SK-N-SH treated with all-trans-retinoic acid at 6 μM for 48 hours (cell line): Measurements from ENCODE around the gene FAM216A.
A peak's percentile ranks its signal among the peaks of the same experiment; 100 is the strongest.

Experiments
- ATAC-seq: fragments of 200-7000 bp; cut with Tn5 transposase; 3 replicates; pipeline ENCODE4 v1.9.1; 2020; ENCODE audit warnings: mild to moderate bottlenecking, moderate library complexity
- ARNTL ChIP-seq: fragments of 450-650 bp; formaldehyde crosslinking; IDR thresholded peaks from 2 replicates; pipeline ENCODE4 v1.5.0; 2020; ENCODE audit warnings: low read depth, mild to moderate bottlenecking, moderate library complexity, borderline replicate concordance
- BACH2 ChIP-seq: fragments of 250-450 bp; sonication (Bioruptor Pico); IDR thresholded peaks from 2 replicates; pipeline ENCODE4 v1.9.0; 2021; ENCODE audit warnings: mild to moderate bottlenecking, borderline replicate concordance
- CREB5 ChIP-seq: fragments of 250-450 bp; sonication (Bioruptor Pico); IDR thresholded peaks from 2 replicates; pipeline ENCODE4 v1.5.1; 2020; ENCODE audit warnings: low read depth, mild to moderate bottlenecking, moderate library complexity
- CSDC2 ChIP-seq: fragments of 250-450 bp; sonication (Bioruptor Pico); IDR thresholded peaks from 2 replicates; pipeline ENCODE4 v1.5.0; 2020; ENCODE audit warnings: mild to moderate bottlenecking, moderate library complexity
- CSRNP3 ChIP-seq: fragments of 250-450 bp; sonication (Bioruptor Pico); IDR thresholded peaks from 2 replicates; pipeline ENCODE4 v1.5.1; 2021; ENCODE audit warnings: mild to moderate bottlenecking, moderate library complexity
- GLIS3 ChIP-seq: fragments of 250-450 bp; sonication (Bioruptor Pico); IDR thresholded peaks from 2 replicates; pipeline ENCODE4 v1.5.0; 2020; ENCODE audit warnings: mild to moderate bottlenecking, moderate library complexity
- ISL1 ChIP-seq: fragments of 250-450 bp; sonication (Bioruptor Pico); IDR thresholded peaks from 2 replicates; pipeline ENCODE4 v2.1.2; 2022; ENCODE audit warnings: mild to moderate bottlenecking, moderate library complexity
- OSR1 ChIP-seq: fragments of 250-450 bp; sonication (Bioruptor Pico); IDR thresholded peaks from 2 replicates; pipeline ENCODE4 v1.8.0; 2022; ENCODE audit warnings: moderate library complexity, mild to moderate bottlenecking, inconsistent platforms
- PATZ1 ChIP-seq: fragments of 250-450 bp; sonication (Bioruptor Pico); IDR thresholded peaks from 2 replicates; pipeline ENCODE4 v1.8.0; 2020; ENCODE audit warnings: mild to moderate bottlenecking, moderate library complexity, borderline replicate concordance
- POU6F1 ChIP-seq: fragments of 250-450 bp; sonication (Bioruptor Pico); IDR thresholded peaks from 2 replicates; pipeline ENCODE4 v1.8.0; 2021; ENCODE audit warnings: low read depth, mild to moderate bottlenecking, moderate library complexity, borderline replicate concordance
- PPARA ChIP-seq: fragments of 250-450 bp; sonication (Bioruptor Pico); IDR thresholded peaks from 2 replicates; pipeline ENCODE4 v1.5.0; 2020; ENCODE audit warnings: mild to moderate bottlenecking, borderline replicate concordance
- RARB ChIP-seq: fragments of 250-450 bp; sonication (Bioruptor Pico); IDR thresholded peaks from 2 replicates; pipeline ENCODE4 v1.8.0; 2021; ENCODE audit warnings: mild to moderate bottlenecking, moderate library complexity
- SNAI2 ChIP-seq: fragments of 250-450 bp; sonication (Bioruptor Pico); IDR thresholded peaks from 2 replicates; pipeline ENCODE4 v1.5.0; 2020; ENCODE audit warnings: mild to moderate bottlenecking, moderate library complexity
- TOX ChIP-seq: fragments of 250-450 bp; sonication (Bioruptor Pico); IDR thresholded peaks from 2 replicates; pipeline ENCODE4 v1.8.0; 2021; ENCODE audit warnings: mild to moderate bottlenecking, moderate library complexity, borderline replicate concordance
- TSHZ2 ChIP-seq: fragments of 250-450 bp; sonication (Bioruptor Pico); IDR thresholded peaks from 2 replicates; pipeline ENCODE4 v1.5.0; 2020; ENCODE audit warnings: mild to moderate bottlenecking, moderate library complexity
- ZC3H10 ChIP-seq: fragments of 250-450 bp; sonication (Bioruptor Pico); IDR thresholded peaks from 2 replicates; pipeline ENCODE4 v1.5.1; 2021; ENCODE audit warnings: mild to moderate bottlenecking, moderate library complexity
- ZFP3 ChIP-seq: fragments of 250-450 bp; sonication (Bioruptor Pico); IDR thresholded peaks from 2 replicates; pipeline ENCODE4 v1.5.0; 2020; ENCODE audit warnings: mild to moderate bottlenecking, moderate library complexity
- ZFP30 ChIP-seq: fragments of 450-650 bp; formaldehyde crosslinking; IDR thresholded peaks from 2 replicates; pipeline ENCODE4 v1.5.0; 2022; ENCODE audit warnings: mild to moderate bottlenecking, moderate library complexity
- ZNF565 ChIP-seq: fragments of 450-650 bp; formaldehyde crosslinking; conservative IDR thresholded peaks from 2 replicates; pipeline ENCODE4 v1.5.0; 2020; ENCODE audit warnings: low read depth, mild to moderate bottlenecking, moderate library complexity
- ZNF8 ChIP-seq: fragments of 450-650 bp; formaldehyde crosslinking; IDR thresholded peaks from 2 replicates; pipeline ENCODE4 v1.5.0; 2020; ENCODE audit warnings: mild to moderate bottlenecking, moderate library complexity

FAM216A gene

GRCh38 chr12:110501752-110502738, 33.4 kb downstream of the FAM216A start, which contains the start of the genes RAD9B and VPS29:
RAD9B (plus strand) TSS chr12:110502331; CDS start chr12:110502338, 7 bp downstream.
VPS29 (minus strand) TSS chr12:110502111; CDS start chr12:110502051, 60 bp downstream.
- peak; percentile 98 for ATAC-seq
- peak; percentile 77; the same call in 1 of the 2 replicates for TF ChIP-seq ZNF565 (CRISPR knock-in tag)
- no peak for TF ChIP-seq OSR1 (CRISPR knock-in tag)
- peak; percentile 68; the same call in 1 of the 2 replicates for TF ChIP-seq TSHZ2
- TF ChIP-seq CSDC2 (CRISPR knock-in tag) = peak; percentile 90
- TF ChIP-seq GLIS3 = 0 out of 2 replicates have a peak, but pooled peaks have one; percentile 25
- TF ChIP-seq CSRNP3 = no peak
- TF ChIP-seq ZFP3 = peak; percentile 88
- peak; percentile 60; the same call in 1 of the 2 replicates for TF ChIP-seq ZNF8 (CRISPR knock-in tag)
- TF ChIP-seq RARB (CRISPR knock-in tag) = no peak
- 0 out of 2 replicates have a peak, but pooled peaks have one; percentile 60 for TF ChIP-seq SNAI2
- TF ChIP-seq, all 23 proteins: peak for 7

GRCh38 chr12:110503432-110503831, 34.8 kb downstream of the FAM216A start:
- ATAC-seq = no peak
- TF ChIP-seq ZNF565 (CRISPR knock-in tag) = no peak
- no peak for TF ChIP-seq ZFP30
- TF ChIP-seq PATZ1 (CRISPR knock-in tag) = no peak
- TF ChIP-seq POU6F1 (CRISPR knock-in tag) = no peak
- TF ChIP-seq CSRNP3 = no peak
- TF ChIP-seq RARB (CRISPR knock-in tag) = no peak
- no peak for TF ChIP-seq ZFP3
- TF ChIP-seq OSR1 (CRISPR knock-in tag) = no peak
- TF ChIP-seq ARNTL (CRISPR knock-in tag) = no peak
- TF ChIP-seq CREB5 (CRISPR knock-in tag) = no peak
- TF ChIP-seq ZC3H10 (CRISPR knock-in tag) = no peak
- TF ChIP-seq ISL1 (CRISPR knock-in tag) = no peak
- no peak for TF ChIP-seq BACH2 (CRISPR knock-in tag)
- no peak for TF ChIP-seq PPARA (CRISPR knock-in tag)
- no peak for TF ChIP-seq TOX
